Neuronal stem cell (in vitro differentiated cells): Measurements from ENCODE around the gene PGM2L1. TPM values are rescaled to one million over a fixed set of nuclear protein-coding genes. Genes with fewer than 3 reads are reported as not detected.

Experiments
- DNase-seq: peaks from one replicate; pipeline ENCODE4 v3.0.0-alpha.2; 2013; ENCODE audit warnings: low spot score
- H2AFZ ChIP-seq: one replicate; pipeline ENCODE4 v1.6.1; 2013; ENCODE audit warnings: mild to moderate bottlenecking, low read length, inconsistent platforms
- H2AK5ac ChIP-seq: 2 replicates; pipeline ENCODE4 v1.6.1; 2013; ENCODE audit warnings: low read depth, mild to moderate bottlenecking, inconsistent platforms, low read length, moderate library complexity, mixed read lengths
- H2BK120ac ChIP-seq: 2 replicates; pipeline ENCODE4 v1.6.1; 2013; ENCODE audit warnings: low read depth, mild to moderate bottlenecking, inconsistent platforms, low read length, moderate library complexity, mixed read lengths
- H2BK12ac ChIP-seq: one replicate; pipeline ENCODE4 v1.6.1; 2013; ENCODE audit warnings: low read length, inconsistent platforms
- H2BK15ac ChIP-seq: 2 replicates; pipeline ENCODE4 v1.6.1; 2013; ENCODE audit warnings: mild to moderate bottlenecking, low read length, inconsistent platforms, mixed read lengths
- H2BK5ac ChIP-seq: one replicate; pipeline ENCODE4 v1.6.1; 2013; ENCODE audit warnings: inconsistent platforms, mild to moderate bottlenecking, low read length, moderate library complexity
- H3K14ac ChIP-seq: one replicate; pipeline ENCODE4 v1.6.1; 2013; ENCODE audit warnings: low read length, inconsistent platforms
- H3K18ac ChIP-seq: 2 replicates; pipeline ENCODE4 v1.6.1; 2013; ENCODE audit warnings: low read length, inconsistent platforms
- H3K23ac ChIP-seq: 2 replicates; pipeline ENCODE4 v1.6.1; 2013; ENCODE audit warnings: low read depth, mild to moderate bottlenecking, mixed read lengths, low read length, inconsistent platforms; ENCODE audit not compliant: poor library complexity
- H3K27ac ChIP-seq: replicated peaks from 3 replicates; pipeline ENCODE4 v1.5.1; 2013; ENCODE audit warnings: low read length, inconsistent platforms
- H3K27me3 ChIP-seq, 3 experiments: 2 replicates each; pipeline ENCODE4 v1.6.1; 2013; ENCODE audit warnings: low read length in 3 of 3, mild to moderate bottlenecking in 2 of 3, inconsistent platforms in 1 of 3, low read depth in 1 of 3, mixed read lengths in 1 of 3, moderate library complexity in 1 of 3; ENCODE audit not compliant: control insufficient read depth in 3 of 3, insufficient read depth in 3 of 3
- H3K36me3 ChIP-seq, 2 donors: replicated peaks in 1 of 2; 2 replicates each; pipeline ENCODE4 v1.6.1; 2013; ENCODE audit warnings: low read length in 2 of 2; ENCODE audit not compliant: control insufficient read depth in 2 of 2, insufficient read depth in 2 of 2
- H3K4ac ChIP-seq: 2 replicates; pipeline ENCODE4 v1.6.1; 2013; ENCODE audit warnings: inconsistent platforms, mild to moderate bottlenecking, low read length, moderate library complexity
- H3K4me1 ChIP-seq, 2 donors: 1 replicate in 1 of 2; 2 replicates in 1 of 2; pipeline ENCODE4 v1.6.1; 2013; ENCODE audit warnings: low read length in 2 of 2, low read depth in 1 of 2; ENCODE audit not compliant: control insufficient read depth in 2 of 2, insufficient read depth in 1 of 2
- H3K4me2 ChIP-seq: one replicate; pipeline ENCODE4 v1.6.1; 2013; ENCODE audit warnings: mild to moderate bottlenecking, low read length, inconsistent platforms; ENCODE audit not compliant: insufficient read depth, poor library complexity, severe bottlenecking
- H3K4me3 ChIP-seq, 2 donors: 2 replicates each; pipeline ENCODE4 v1.5.1; 2013; ENCODE audit warnings: low read length in 2 of 2, mild to moderate bottlenecking in 2 of 2, inconsistent platforms in 1 of 2, moderate library complexity in 1 of 2
- H3K79me1 ChIP-seq: one replicate; pipeline ENCODE4 v1.6.1; 2013; ENCODE audit warnings: low read depth, mild to moderate bottlenecking, inconsistent platforms, low read length, moderate library complexity
- H3K9ac ChIP-seq: one replicate; pipeline ENCODE4 v1.6.1; 2013; ENCODE audit warnings: mild to moderate bottlenecking, low read depth, low read length, inconsistent platforms; ENCODE audit not compliant: poor library complexity
- H3K9me3 ChIP-seq, 2 donors: replicated peaks in 1 of 2; 2 replicates each; pipeline versions ENCODE3 to v1.6.1; 2013; ENCODE audit warnings: low read length in 2 of 2, mild to moderate bottlenecking in 2 of 2, inconsistent platforms in 1 of 2, low read depth in 1 of 2, mixed read lengths in 1 of 2, moderate library complexity in 1 of 2; ENCODE audit not compliant: control insufficient read depth in 2 of 2, insufficient read depth in 1 of 2
- H4K8ac ChIP-seq: one replicate; pipeline ENCODE4 v1.6.1; 2013; ENCODE audit warnings: low read depth, mild to moderate bottlenecking, inconsistent platforms, low read length, moderate library complexity
- H4K91ac ChIP-seq: one replicate; pipeline ENCODE4 v1.6.1; 2013; ENCODE audit warnings: low read length, low read depth, mild to moderate bottlenecking, inconsistent platforms; ENCODE audit not compliant: poor library complexity
- WGBS, 2 donors: extraction: QIAGEN DNeasy Blood & Tissue Kit; methylation state at CpG; one replicate each; pipeline ENCODE4 v1.1.7; 2013; ENCODE audit warnings: missing lambda C conversion rate in 2 of 2, mixed read lengths in 1 of 2; ENCODE audit not compliant: insufficient read length in 2 of 2, insufficient replicate concordance in 1 of 2; ENCODE audit errors: extremely low coverage in 2 of 2; 5-methylcytosine and 5-hydroxymethylcytosine counted together
- polyA plus RNA-seq, 2 experiments: library from polyadenylated mRNA; stranded (reverse); fragments of 200-250 nt; gene quantifications; one replicate each; pipeline ENCODE4 v1.2.3, GENCODE V29; 2013

PGM2L1 gene
- polyA plus RNA-seq (2013, experiment 1 of 2) = 6.2 TPM
- 6.2 TPM for polyA plus RNA-seq (2013, experiment 2 of 2)

- peak; percentile 94 for DNase-seq
- H3K79me1 ChIP-seq = peaks cover 5% of the 10 kb centered on the region
- peak within 1 kb of the TSS; percentile 83 for H3K4me2 ChIP-seq
- H2AK5ac ChIP-seq = peak within 1 kb of the TSS; percentile 37
- no peaks in the 10 kb centered on the region for H3K27me3 ChIP-seq
- H3K18ac ChIP-seq = peak within 1 kb of the TSS; percentile 97
- H2BK5ac ChIP-seq = peak within 1 kb of the TSS; percentile 66
- H3K4me3 ChIP-seq = peak within 1 kb of the TSS; percentile 91 to 92
- no peak within 1 kb of the TSS for H2BK120ac ChIP-seq
- peak within 1 kb of the TSS; percentile 89 for H3K4ac ChIP-seq
- H3K9ac ChIP-seq = peak within 1 kb of the TSS; percentile 97
- H3K9me3 ChIP-seq = no peaks in the 10 kb centered on the region
- peak within 1 kb of the TSS; percentile 89 for H3K23ac ChIP-seq
- H3K4me1 ChIP-seq = peaks cover 0 to 2% of the 10 kb centered on the region in 2 donors
- H2BK12ac ChIP-seq = peak within 1 kb of the TSS; percentile 58
- H4K8ac ChIP-seq = no peak within 1 kb of the TSS
- peak within 1 kb of the TSS; percentile 75 for H2BK15ac ChIP-seq
- peak within 1 kb of the TSS; percentile 58 for H3K27ac ChIP-seq
- peak within 1 kb of the TSS; percentile 99 for H3K14ac ChIP-seq
- H4K91ac ChIP-seq = no peak within 1 kb of the TSS
- H3K36me3 ChIP-seq = no peaks in the 10 kb centered on the region
- WGBS, 2 donors = no CpG with 5 or more reads among the region's 71 CpGs
- peak within 1 kb of the TSS; percentile 99 for H2AFZ ChIP-seq
These were observed at the start of gene PGM2L1 for GRCh38 chr11:74398244-74399159. TSS of gene PGM2L1 (minus strand) at chr11:74398433. CDS start at chr11:74398161, 272 bp downstream.

- Histone ChIP-seq H2AFZ (no peak overlapping the region), H3K14ac (no peak overlapping the region), H3K9me3 (no peaks in the 10 kb centered on the region), H3K36me3 (no peaks in the 10 kb centered on the region), H3K23ac (no peak overlapping the region), H3K4me1 (peaks cover 0 to 2% of the 10 kb centered on the region in 2 donors), H3K27me3 (peaks cover 0 to 7% (median 0%) of the 10 kb centered on the region in 3 experiments), H2BK120ac (no peak overlapping the region), H3K4me2 (no peak overlapping the region), H2AK5ac (no peak overlapping the region), H3K4ac (no peak overlapping the region), H4K8ac (no peak overlapping the region), H3K4me3 (no peak overlapping the region), H3K18ac (no peak overlapping the region), H3K27ac (no peak overlapping the region), H2BK12ac (no peak overlapping the region), H2BK5ac (no peak overlapping the region), H2BK15ac (no peak overlapping the region), H3K9ac (no peak overlapping the region), H4K91ac (no peak overlapping the region), H3K79me1 (no peaks in the 10 kb centered on the region)
- no peak for DNase-seq
These were observed 49.5 kb upstream of the PGM2L1 start for GRCh38 chr11:74447720-74448119.

- H3K79me1 ChIP-seq = no peaks in the 10 kb centered on the region
- no peak overlapping the region for H3K9ac ChIP-seq
- WGBS, 2 donors = no CpG with 5 or more reads among the region's 1 CpG
- H3K36me3 ChIP-seq = no peaks in the 10 kb centered on the region
- H3K4me1 ChIP-seq = peaks cover 0 to 2% of the 10 kb centered on the region in 2 donors
- no peak overlapping the region for H3K23ac ChIP-seq
- H4K91ac ChIP-seq = no peak overlapping the region
- H2BK12ac ChIP-seq = no peak overlapping the region
- H3K4me2 ChIP-seq = no peak overlapping the region
- no peak overlapping the region for H2BK5ac ChIP-seq
- H3K9me3 ChIP-seq = no peaks in the 10 kb centered on the region
- H2AFZ ChIP-seq = no peak overlapping the region
- H3K4me3 ChIP-seq = no peak overlapping the region
- H3K27ac ChIP-seq = no peak overlapping the region
- H3K4ac ChIP-seq = no peak overlapping the region
- H3K18ac ChIP-seq = no peak overlapping the region
- H4K8ac ChIP-seq = no peak overlapping the region
- no peak overlapping the region for H2BK120ac ChIP-seq
- H2BK15ac ChIP-seq = no peak overlapping the region
- no peak overlapping the region for H2AK5ac ChIP-seq
- H3K14ac ChIP-seq = no peak overlapping the region
- peaks cover 0 to 7% (median 0%) of the 10 kb centered on the region in 3 experiments for H3K27me3 ChIP-seq
- DNase-seq = no peak
These were observed 48.3 kb upstream of the PGM2L1 start for GRCh38 chr11:74446532-74446938.

- no CpG with 5 or more reads among the region's 9 CpGs for WGBS, 2 donors
- no peak overlapping the region for H4K8ac ChIP-seq
- no peaks in the 10 kb centered on the region for H3K36me3 ChIP-seq
- no peak overlapping the region for H2BK5ac ChIP-seq
- no peak overlapping the region for H4K91ac ChIP-seq
- no peak overlapping the region for H3K4me3 ChIP-seq
- H3K27me3 ChIP-seq = peaks cover 0 to 7% (median 0%) of the 10 kb centered on the region in 3 experiments
- H3K9ac ChIP-seq = no peak overlapping the region
- H2AK5ac ChIP-seq = no peak overlapping the region
- H3K23ac ChIP-seq = no peak overlapping the region
- no peak for DNase-seq
- H3K79me1 ChIP-seq = no peaks in the 10 kb centered on the region
- H2BK12ac ChIP-seq = no peak overlapping the region
- no peak overlapping the region for H3K4me2 ChIP-seq
- H3K9me3 ChIP-seq = no peaks in the 10 kb centered on the region
- H2BK120ac ChIP-seq = no peak overlapping the region
- H2BK15ac ChIP-seq = no peak overlapping the region
- H3K4ac ChIP-seq = no peak overlapping the region
- no peak overlapping the region for H3K18ac ChIP-seq
- H3K4me1 ChIP-seq = peaks cover 0 to 2% of the 10 kb centered on the region in 2 donors
- no peak overlapping the region for H2AFZ ChIP-seq
- H3K14ac ChIP-seq = no peak overlapping the region
- no peak overlapping the region for H3K27ac ChIP-seq
These were observed 46.1 kb upstream of the PGM2L1 start for GRCh38 chr11:74444173-74444826.
